Ishikawa (cell line): Measurements from ENCODE around the gene GALNT10.

ENCODE experiments used
- EGR1 ChIP-seq: IDR thresholded peaks from 2 replicates; pipeline ENCODE4 v1.6.1; 2012
- MAX ChIP-seq: IDR thresholded peaks from 2 replicates; pipeline ENCODE4 v1.6.1; 2012
- NFIC ChIP-seq: IDR thresholded peaks from 2 replicates; pipeline ENCODE4 v1.6.1; 2012
- RAD21 ChIP-seq: IDR thresholded peaks from 2 replicates; pipeline ENCODE4 v1.6.1; 2012; ENCODE audit warnings: low read depth
- REST ChIP-seq: IDR thresholded peaks from 2 replicates; pipeline ENCODE4 v1.6.1; 2012; ENCODE audit warnings: low read depth, mild to moderate bottlenecking
- TAF1 ChIP-seq: IDR thresholded peaks from 2 replicates; pipeline ENCODE4 v1.6.1; 2012; ENCODE audit warnings: low read depth, mild to moderate bottlenecking
- TCF12 ChIP-seq: IDR thresholded peaks from 2 replicates; pipeline ENCODE4 v1.6.1; 2012; ENCODE audit warnings: low read depth
- USF1 ChIP-seq: IDR thresholded peaks from 2 replicates; pipeline ENCODE4 v1.6.1; 2012
- ZBTB7A ChIP-seq: IDR thresholded peaks from 2 replicates; pipeline ENCODE4 v1.6.1; 2012; ENCODE audit warnings: low read depth

GRCh38 chr5:154430961-154431630 lies 240.6 kb downstream of the GALNT10 start:
- no peak for TF ChIP-seq RAD21
- no peak for TF ChIP-seq TAF1
- TF ChIP-seq REST, result no peak
- no peak for TF ChIP-seq NFIC
- TF ChIP-seq TCF12, result no peak
- no peak for TF ChIP-seq EGR1
- TF ChIP-seq MAX, result no peak
- no peak for TF ChIP-seq ZBTB7A
- no peak for TF ChIP-seq USF1
